NCI-H526 (cell line): ENCODE data around the gene PRRT1B.
"Not testable (repeated sequence)": the region's sequence is repeated elsewhere in the genome, so short reads cannot be mapped to it uniquely, and the experiment has no call there.

Source experiments
- DNase-seq, 2 experiments: peaks; one replicate each; lab custom pipeline; 2025; lab: John Stamatoyannopoulos, UW

Gene PRRT1B

GRCh38 chr9:131550465-131550864 lies 5.1 kb downstream of the PRRT1B start:
- DNase-seq = not testable (repeated sequence)

GRCh38 chr9:131552030-131552429 lies 6.7 kb downstream of the PRRT1B start:
- no peak for DNase-seq

DNA sequence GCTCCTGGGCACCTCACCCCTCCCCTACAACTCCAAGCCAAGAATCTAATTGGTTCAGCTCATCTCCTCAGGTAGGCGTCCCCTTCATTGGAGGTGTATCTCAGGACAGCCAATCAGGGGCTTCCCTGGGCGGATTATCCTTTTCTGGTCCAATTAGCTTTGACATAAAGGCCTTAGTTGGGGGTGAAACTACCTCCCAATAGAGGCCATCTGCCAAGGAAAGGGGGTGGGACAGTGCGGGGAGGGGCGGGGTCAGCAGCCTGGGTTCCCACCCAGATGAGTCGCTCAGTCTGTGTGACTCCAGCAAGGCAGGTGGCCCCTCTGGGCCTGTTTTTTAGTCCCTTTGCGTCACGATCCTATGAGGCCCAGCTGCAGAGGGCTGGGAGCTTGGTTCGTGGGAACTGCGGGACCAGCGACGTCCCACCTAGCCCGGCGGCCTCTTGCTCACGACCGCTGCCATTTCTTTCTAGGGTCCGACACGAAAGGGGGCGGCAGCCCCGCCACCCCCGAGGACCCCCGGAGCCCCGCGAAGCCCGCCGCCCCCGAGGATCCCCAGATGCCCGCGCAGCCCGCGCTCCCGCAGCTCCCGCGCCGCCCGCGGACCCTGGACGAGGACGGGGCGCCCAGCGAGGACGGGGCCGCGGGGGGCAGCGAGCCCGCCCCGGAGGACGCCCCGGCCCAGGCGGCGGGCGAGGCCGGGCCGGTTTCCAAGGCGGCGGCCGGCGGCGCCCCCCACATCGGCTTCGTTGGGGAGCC lies 8.9 kb downstream of the PRRT1B start:
- no peak for DNase-seq

GRCh38 chr9:131554843-131555351 lies 9.6 kb downstream of the PRRT1B start:
- no peak for DNase-seq

- DNase-seq = no peak
Observed at GRCh38 chr9:131555841-131556673, 10.7 kb downstream of the PRRT1B start.

GRCh38 chr9:131557855-131558548 lies 12.7 kb downstream of the PRRT1B start:
- DNase-seq = no peak

DNA sequence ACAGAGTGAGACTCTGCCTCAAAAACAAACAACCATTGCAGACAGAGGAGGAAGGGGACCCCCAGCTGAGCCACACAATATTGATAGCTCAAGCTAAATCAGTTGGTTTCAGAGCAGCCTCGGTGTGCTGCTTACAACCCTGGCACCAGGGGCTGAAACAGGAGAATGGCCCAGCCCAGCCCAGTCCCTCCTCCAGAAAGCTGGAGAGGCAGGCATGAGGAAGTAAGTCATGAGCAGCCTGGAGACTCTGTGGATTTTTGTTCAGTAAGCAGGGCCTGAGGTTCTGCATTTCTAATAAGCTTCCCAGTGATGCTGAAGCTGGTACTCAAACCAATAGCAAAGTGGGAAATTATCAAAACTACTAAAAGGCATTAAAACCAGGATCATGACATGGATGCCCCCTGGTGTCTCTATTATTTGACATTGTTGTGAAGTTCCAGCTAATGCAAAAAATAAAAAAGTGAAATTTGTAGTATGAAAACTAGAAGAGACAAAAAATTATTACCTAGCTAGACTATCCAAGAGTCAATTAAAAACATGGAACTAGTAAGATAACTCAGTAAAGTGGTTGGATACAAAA lies 14.2 kb downstream of the PRRT1B start:
- DNase-seq = no peak

GRCh38 chr9:131562032-131562959 lies 17.0 kb downstream of the PRRT1B start:
- DNase-seq = no peak

- DNase-seq = no peak
Observed at GRCh38 chr9:131565369-131565768, 20.0 kb downstream of the PRRT1B start.

DNA sequence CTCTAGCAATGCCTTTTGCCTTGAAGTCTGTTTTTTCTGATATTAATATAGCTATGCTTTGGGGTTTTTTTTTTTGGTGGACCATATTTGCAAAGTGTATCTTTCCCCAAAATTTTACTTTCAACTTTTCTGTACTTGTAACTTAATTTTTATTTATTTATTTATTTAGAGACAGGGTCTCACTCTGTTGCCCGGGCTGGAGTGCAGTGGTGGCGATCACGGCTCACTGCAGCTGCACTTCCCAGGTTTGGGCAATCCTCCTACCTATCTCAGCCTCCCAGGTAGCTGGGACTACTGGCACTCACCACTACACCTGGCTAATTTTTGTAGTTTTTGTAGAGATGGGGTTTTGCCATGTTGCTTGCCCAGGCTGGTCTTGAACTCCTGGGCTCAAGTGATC lies 20.8 kb downstream of the PRRT1B start:
- no peak for DNase-seq

GRCh38 chr9:131567910-131568309 lies 22.6 kb downstream of the PRRT1B start:
- no peak for DNase-seq

DNA sequence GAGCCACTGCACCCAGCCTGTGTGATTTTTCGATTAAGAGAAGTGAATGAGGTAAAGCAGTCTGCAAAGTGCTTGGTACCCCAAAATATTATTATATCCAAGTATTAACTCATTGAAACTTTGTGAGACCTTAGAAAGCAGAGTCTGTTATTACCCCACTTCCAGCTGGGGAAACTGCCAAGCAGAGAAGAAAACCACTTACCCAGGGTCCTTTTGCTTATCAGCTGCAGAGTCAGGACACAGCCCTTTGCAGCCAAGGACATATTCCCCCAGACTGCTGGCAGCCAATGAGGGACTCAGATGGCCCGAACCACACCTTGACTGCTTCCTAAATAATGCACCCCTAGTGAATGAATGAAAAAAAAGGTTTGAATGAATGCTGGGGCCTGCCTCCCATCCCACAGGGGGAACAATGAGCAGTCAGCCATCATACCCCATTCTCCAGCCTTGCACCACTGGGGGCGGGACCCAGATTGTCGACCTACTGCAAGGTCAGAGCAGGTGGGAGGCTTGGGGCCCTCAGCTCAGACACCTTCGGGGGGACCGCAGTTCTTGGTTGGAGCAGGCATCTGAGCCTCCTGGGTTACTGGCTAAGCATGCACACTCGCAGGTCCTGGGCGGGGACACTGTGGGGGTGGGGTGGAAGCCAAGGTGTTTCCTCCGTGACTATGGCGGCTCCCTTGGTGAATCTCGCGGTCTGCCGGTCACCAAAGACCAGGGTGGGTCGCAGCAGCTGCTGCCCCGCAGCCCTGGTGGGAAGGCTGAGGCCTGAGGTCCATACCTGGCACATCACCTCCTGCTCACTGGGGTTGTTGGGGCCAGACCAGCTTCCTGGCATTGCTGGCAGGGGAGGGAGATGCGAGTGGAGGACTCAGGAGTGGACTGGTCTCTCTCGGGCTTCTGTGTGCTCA lies 29.7 kb downstream of the PRRT1B start:
- DNase-seq = no peak

DNA sequence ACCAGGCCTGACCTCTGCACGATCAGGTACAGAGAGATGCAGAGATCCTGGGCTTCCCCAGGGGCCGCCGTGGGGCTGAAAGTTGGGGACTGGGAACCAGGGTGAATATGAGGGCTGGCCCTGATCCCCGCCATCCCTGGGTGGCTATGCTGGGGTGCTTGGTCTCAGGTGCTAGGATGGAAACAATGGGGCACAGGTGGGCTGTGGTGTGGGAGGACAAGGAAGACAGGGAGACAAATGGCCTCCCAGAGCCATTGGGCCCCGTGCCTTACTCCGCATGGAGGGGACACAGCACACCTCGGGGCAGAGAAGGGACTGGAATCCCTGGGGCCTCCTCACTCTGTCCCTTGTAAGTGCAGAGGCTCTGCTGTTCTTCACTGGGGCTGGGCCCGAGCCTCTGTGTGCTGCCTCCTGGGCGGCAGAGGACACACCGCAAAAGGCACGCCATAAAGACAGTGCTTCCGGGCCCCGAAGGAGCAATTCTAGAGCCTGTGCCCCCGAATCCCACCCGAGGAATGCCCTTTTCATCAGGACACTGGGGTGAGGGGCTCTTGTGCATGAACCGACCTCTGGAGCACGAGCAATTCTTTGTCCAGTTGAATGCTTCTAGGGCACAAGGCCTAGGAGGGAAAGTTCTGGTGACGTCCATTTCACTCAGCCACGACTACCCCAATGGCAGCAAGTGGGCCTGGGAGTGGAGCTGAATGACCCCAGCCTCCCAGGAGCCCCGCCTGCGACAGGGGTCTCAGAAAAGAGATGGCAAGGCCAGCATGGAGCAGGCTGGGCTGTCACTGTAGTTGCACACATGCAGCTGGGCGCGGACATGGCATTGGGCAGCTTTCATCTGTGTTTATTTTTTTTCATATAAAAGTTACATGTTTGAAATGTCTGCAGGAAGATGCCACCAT lies 30.9 kb downstream of the PRRT1B start:
- no peak for DNase-seq

- no peak for DNase-seq
Observed at GRCh38 chr9:131577005-131578000, 32.0 kb downstream of the PRRT1B start.

- no peak for DNase-seq
Observed at GRCh38 chr9:131578021-131578420, 32.7 kb downstream of the PRRT1B start.

DNA sequence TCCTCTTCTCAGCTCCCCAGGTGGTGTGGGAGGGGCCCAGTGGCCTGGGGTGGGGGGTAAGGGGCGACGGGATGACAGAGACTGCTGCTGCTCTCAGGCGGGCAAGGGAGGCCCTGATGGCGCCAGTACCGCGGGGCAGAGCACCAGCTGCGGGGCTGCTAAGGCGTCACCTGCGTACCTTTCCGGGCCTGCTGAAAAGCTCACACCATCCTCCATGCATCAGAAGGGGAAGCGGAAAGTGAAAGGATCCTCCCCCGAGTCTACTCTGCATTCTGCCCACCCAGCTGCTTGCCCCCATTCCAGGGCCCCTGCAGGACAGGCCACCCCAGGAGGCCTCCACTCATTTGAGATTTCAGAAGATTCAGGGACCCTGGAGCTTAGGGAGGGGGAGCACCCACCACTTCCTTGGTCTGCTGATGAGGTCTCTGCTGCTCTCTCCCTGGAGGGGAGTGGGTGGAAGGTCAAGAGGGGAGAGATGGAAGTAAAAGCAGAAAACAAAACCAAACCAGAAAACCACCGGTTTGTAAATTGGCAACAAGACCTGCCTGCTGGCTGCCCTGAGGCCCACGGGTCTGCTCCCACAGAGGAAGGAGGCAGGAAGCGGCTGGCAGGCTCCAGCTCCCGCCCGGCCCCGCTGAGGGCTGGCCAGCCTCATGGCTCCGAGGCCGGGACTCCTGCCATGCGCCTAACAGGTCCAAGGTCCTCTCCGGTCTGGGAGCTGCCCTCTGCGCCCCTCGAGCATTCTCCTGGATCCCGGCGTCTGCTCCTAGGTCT lies 33.6 kb downstream of the PRRT1B start:
- DNase-seq = no peak

GRCh38 chr9:131579789-131580211 lies 34.5 kb downstream of the PRRT1B start:
- no peak for DNase-seq
